Liver (tissue), 3 donors: Measurements from ENCODE around the gene SNRK.

Source experiments
- EGR1 ChIP-seq, 2 donors: IDR thresholded peaks; 2 replicates each; pipeline ENCODE4 v1.6.1; 2016 to 2018; ENCODE audit warnings: antibody characterized with exemption in 2 of 2, low read depth in 2 of 2
- RAD21 ChIP-seq, 2 donors: IDR thresholded peaks; 2 replicates each; pipeline ENCODE4 v1.6.1; 2016; ENCODE audit warnings: antibody characterized with exemption in 2 of 2, mild to moderate bottlenecking in 2 of 2
- REST ChIP-seq: IDR thresholded peaks from 2 replicates; pipeline ENCODE4 v1.6.1; 2016; ENCODE audit warnings: antibody characterized with exemption, mild to moderate bottlenecking
- SP1 ChIP-seq: IDR thresholded peaks from 2 replicates; pipeline ENCODE4 v1.6.1; 2018; ENCODE audit warnings: antibody characterized with exemption, mild to moderate bottlenecking
- TAF1 ChIP-seq: conservative IDR thresholded peaks from 2 replicates; pipeline ENCODE4 v1.6.1; 2016; ENCODE audit warnings: antibody characterized with exemption, mild to moderate bottlenecking
- ZBTB33 ChIP-seq: IDR thresholded peaks from 2 replicates; pipeline ENCODE4 v1.6.1; 2016; ENCODE audit warnings: antibody characterized with exemption
- TF ChIP-seq, protein P1 (sequence below): fragments of 150-350 bp; IDR thresholded peaks from 2 replicates; pipeline ENCODE4 v1.5.1; 2017; ENCODE audit warnings: improper control_type of control experiment, low read depth, low read length; ENCODE audit not compliant: missing input control
- TF ChIP-seq, protein P2 (sequence below): IDR thresholded peaks from 2 replicates; pipeline ENCODE4 v1.6.1; 2016; ENCODE audit warnings: antibody characterized with exemption
- TF ChIP-seq, protein P3 (sequence below): IDR thresholded peaks from 2 replicates; pipeline ENCODE4 v1.6.1; 2016; ENCODE audit warnings: antibody characterized with exemption
- donor health status: healthy.
- donor health status: healthy.

DNA sequence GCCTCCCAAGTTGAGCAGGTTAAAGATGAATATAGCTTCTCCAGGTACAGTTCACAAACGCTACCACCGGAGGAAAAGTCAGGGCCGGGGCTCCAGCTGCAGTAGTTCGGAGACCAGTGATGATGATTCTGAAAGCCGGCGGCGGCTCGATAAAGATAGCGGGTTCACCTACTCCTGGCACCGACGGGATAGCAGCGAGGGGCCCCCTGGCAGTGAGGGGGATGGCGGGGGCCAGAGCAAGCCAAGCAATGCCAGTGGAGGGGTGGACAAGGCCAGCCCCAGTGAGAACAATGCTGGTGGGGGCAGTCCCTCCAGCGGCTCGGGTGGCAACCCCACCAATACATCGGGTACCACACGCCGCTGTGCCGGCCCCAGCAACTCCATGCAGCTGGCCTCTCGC is 61.4 kb downstream of the SNRK start:
- TF ChIP-seq, protein P1, sequence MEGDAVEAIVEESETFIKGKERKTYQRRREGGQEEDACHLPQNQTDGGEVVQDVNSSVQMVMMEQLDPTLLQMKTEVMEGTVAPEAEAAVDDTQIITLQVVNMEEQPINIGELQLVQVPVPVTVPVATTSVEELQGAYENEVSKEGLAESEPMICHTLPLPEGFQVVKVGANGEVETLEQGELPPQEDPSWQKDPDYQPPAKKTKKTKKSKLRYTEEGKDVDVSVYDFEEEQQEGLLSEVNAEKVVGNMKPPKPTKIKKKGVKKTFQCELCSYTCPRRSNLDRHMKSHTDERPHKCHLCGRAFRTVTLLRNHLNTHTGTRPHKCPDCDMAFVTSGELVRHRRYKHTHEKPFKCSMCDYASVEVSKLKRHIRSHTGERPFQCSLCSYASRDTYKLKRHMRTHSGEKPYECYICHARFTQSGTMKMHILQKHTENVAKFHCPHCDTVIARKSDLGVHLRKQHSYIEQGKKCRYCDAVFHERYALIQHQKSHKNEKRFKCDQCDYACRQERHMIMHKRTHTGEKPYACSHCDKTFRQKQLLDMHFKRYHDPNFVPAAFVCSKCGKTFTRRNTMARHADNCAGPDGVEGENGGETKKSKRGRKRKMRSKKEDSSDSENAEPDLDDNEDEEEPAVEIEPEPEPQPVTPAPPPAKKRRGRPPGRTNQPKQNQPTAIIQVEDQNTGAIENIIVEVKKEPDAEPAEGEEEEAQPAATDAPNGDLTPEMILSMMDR, result no peak
- TF ChIP-seq, protein P2, sequence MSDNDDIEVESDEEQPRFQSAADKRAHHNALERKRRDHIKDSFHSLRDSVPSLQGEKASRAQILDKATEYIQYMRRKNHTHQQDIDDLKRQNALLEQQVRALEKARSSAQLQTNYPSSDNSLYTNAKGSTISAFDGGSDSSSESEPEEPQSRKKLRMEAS, result no peak
- no peak for TF ChIP-seq EGR1 (IDR thresholded peaks at IDR 0.05; ENCODE audit: low read depth in 2 of 2)
- TF ChIP-seq RAD21 (IDR thresholded peaks at IDR 0.05), result no peak
- TF ChIP-seq REST, result no peak
- TF ChIP-seq, protein P3, sequence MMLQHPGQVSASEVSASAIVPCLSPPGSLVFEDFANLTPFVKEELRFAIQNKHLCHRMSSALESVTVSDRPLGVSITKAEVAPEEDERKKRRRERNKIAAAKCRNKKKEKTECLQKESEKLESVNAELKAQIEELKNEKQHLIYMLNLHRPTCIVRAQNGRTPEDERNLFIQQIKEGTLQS, result no peak
- TF ChIP-seq ZBTB33, result no peak
- no peak for TF ChIP-seq SP1
- TF ChIP-seq TAF1, result no peak
